A673 (cell line): Measurements from ENCODE around the gene TPGS1. TPM values are rescaled to one million over a fixed set of nuclear protein-coding genes. Genes with fewer than 3 reads are reported as not detected.

Source experiments
- BruUV-seq: library from RNA; stranded (reverse); fragments of 400-500 nt; replicated peaks from 2 replicates; lab custom pipeline; 2021; lab: Mats Ljungman, UMichigan
- CTCF ChIA-PET: fragments of 300-600 bp; sonication (Branson Sonifier 250); formaldehyde crosslinking; loops from one replicate; lab custom pipeline; 2022; ENCODE audit warnings: antibody characterized with exemption; lab: Charles Lee
- POLR2A ChIA-PET: fragments of 300-600 bp; sonication (Branson Sonifier 250); formaldehyde crosslinking; loops from one replicate; lab custom pipeline; 2022; ENCODE audit warnings: antibody characterized with exemption; ENCODE audit not compliant: low non-redundant PET; lab: Charles Lee
- DNase-seq: peaks from one replicate; pipeline ENCODE4 v3.0.0-alpha.2; 2015; ENCODE audit warnings: low spot score
- H3K27ac ChIP-seq: fragments of 200-600 bp; sonication (generic); 2 replicates; pipeline ENCODE4 v1.5.1; 2016; ENCODE audit warnings: mixed run types, low read depth, mild to moderate bottlenecking, mixed read lengths, antibody characterized with exemption, low read length; ENCODE audit not compliant: poor library complexity, severe bottlenecking
- H3K27me3 ChIP-seq: fragments of 200-600 bp; sonication (generic); replicated peaks from 2 replicates; pipeline ENCODE4 v1.6.1; 2017; ENCODE audit warnings: mixed run types, low read depth, mild to moderate bottlenecking, mixed read lengths, antibody characterized with exemption, low read length; ENCODE audit not compliant: insufficient read depth, poor library complexity
- H3K36me3 ChIP-seq: fragments of 200-600 bp; sonication (generic); 2 replicates; pipeline ENCODE4 v1.6.1; 2016; ENCODE audit warnings: mixed run types, mild to moderate bottlenecking, mixed read lengths, antibody characterized with exemption, low read length; ENCODE audit not compliant: insufficient read depth, poor library complexity, severe bottlenecking
- H3K4me1 ChIP-seq: fragments of 200-600 bp; sonication (generic); 2 replicates; pipeline ENCODE4 v1.6.1; 2017; ENCODE audit warnings: mixed run types, mild to moderate bottlenecking, mixed read lengths, antibody characterized with exemption, low read length; ENCODE audit not compliant: insufficient read depth, poor library complexity, severe bottlenecking
- H3K4me3 ChIP-seq: fragments of 200-600 bp; sonication (generic); 2 replicates; pipeline ENCODE4 v1.5.1; 2016; ENCODE audit warnings: low read depth, mixed run types, mild to moderate bottlenecking, mixed read lengths, low read length; ENCODE audit not compliant: poor library complexity, severe bottlenecking
- H3K9me3 ChIP-seq: fragments of 200-600 bp; sonication (generic); 2 replicates; pipeline ENCODE4 v1.6.1; 2016; ENCODE audit warnings: mixed run types, low read depth, mild to moderate bottlenecking, mixed read lengths, antibody characterized with exemption, low read length; ENCODE audit not compliant: poor library complexity, severe bottlenecking
- EZH2 ChIP-seq: fragments of 200-600 bp; sonication (generic); IDR thresholded peaks from 2 replicates; pipeline ENCODE4 v1.6.1; 2017; ENCODE audit warnings: borderline replicate concordance, low read depth, mild to moderate bottlenecking, mixed read lengths, antibody characterized with exemption, low read length; ENCODE audit not compliant: poor library complexity, severe bottlenecking
- intact Hi-C: fragments of 100-400 bp; cut with micrococcal nuclease; formaldehyde crosslinking; loops from one replicate; pipeline ENCODE4 v1.10.0; 2022; ENCODE audit not compliant: unreplicated experiment
- total RNA-seq: library from RNA; stranded (reverse); gene quantifications from 2 replicates; pipeline ENCODE4 v1.2.3, GENCODE V29; 2021
- TF ChIP-seq, protein P1 (sequence below): fragments of 300-800, 200-600 bp; sonication (generic); conservative IDR thresholded peaks from 2 replicates; pipeline ENCODE4 v1.5.1; 2017; ENCODE audit warnings: low read depth, mild to moderate bottlenecking, antibody characterized with exemption, low read length, moderate library complexity, mixed read lengths

The TPGS1 gene
- total RNA-seq, 1 experiment from 2014 or later, result 22.2 TPM

DNA sequence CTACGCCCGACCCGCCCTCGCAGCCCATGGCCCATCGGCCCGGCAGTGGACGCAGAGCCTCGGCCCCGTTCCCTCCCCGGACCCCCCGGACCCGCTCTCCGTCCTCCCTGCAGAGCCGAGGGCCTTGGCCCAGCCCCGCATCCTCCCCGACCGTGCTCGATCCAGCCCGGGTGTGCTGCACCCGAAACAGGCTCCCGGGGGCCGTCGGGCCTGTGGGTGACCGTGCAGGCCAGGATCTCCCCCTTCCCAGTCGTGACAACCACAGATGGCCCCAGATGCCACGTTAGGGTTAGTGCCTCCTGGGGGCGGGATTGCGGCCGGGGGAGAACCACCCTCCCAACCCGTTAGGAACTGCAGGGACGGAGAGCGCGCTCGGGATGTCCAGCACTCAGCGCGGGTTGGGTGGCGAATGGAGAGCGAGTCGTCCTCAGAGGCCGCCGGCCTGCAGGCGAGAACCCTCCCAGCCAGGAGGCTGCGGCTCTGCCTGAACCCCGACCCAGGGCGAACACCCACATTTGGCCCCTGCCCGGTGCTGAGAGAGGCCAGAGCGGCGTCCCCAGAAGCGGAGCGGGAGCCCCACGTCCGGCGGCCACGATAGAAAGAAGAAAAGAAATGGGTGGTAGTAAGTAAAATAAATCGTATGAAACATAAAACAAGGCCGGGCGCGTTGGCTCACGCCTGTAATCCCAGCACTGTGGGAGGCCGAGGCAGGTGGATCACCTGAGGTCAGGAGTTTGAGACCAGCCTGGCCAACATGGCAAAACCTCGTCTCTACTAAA lies 17.7 kb upstream of the TPGS1 start:
- H3K4me3 ChIP-seq, result peak overlapping the region; percentile 82
- intact Hi-C loops, result loop anchor here (10.0 kb wide), 1 partner anchor 85 kb away; the partner anchor contains the start of gene C2CD4C
- no peak for DNase-seq
- ChIA-PET CTCF (no interaction called here), POLR2A (no interaction called here)
- H3K27ac ChIP-seq, result peak overlapping the region; percentile 96
- no TSS peak for BruUV-seq
- no peaks in the 10 kb centered on the region for H3K4me1 ChIP-seq
- peaks cover 17% of the 10 kb centered on the region for H3K27me3 ChIP-seq
- H3K36me3 ChIP-seq, result no peaks in the 10 kb centered on the region
- H3K9me3 ChIP-seq, result no peaks in the 10 kb centered on the region
- TF ChIP-seq EZH2, result no peak
- TF ChIP-seq, protein P1, sequence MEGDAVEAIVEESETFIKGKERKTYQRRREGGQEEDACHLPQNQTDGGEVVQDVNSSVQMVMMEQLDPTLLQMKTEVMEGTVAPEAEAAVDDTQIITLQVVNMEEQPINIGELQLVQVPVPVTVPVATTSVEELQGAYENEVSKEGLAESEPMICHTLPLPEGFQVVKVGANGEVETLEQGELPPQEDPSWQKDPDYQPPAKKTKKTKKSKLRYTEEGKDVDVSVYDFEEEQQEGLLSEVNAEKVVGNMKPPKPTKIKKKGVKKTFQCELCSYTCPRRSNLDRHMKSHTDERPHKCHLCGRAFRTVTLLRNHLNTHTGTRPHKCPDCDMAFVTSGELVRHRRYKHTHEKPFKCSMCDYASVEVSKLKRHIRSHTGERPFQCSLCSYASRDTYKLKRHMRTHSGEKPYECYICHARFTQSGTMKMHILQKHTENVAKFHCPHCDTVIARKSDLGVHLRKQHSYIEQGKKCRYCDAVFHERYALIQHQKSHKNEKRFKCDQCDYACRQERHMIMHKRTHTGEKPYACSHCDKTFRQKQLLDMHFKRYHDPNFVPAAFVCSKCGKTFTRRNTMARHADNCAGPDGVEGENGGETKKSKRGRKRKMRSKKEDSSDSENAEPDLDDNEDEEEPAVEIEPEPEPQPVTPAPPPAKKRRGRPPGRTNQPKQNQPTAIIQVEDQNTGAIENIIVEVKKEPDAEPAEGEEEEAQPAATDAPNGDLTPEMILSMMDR, result no peak

DNA sequence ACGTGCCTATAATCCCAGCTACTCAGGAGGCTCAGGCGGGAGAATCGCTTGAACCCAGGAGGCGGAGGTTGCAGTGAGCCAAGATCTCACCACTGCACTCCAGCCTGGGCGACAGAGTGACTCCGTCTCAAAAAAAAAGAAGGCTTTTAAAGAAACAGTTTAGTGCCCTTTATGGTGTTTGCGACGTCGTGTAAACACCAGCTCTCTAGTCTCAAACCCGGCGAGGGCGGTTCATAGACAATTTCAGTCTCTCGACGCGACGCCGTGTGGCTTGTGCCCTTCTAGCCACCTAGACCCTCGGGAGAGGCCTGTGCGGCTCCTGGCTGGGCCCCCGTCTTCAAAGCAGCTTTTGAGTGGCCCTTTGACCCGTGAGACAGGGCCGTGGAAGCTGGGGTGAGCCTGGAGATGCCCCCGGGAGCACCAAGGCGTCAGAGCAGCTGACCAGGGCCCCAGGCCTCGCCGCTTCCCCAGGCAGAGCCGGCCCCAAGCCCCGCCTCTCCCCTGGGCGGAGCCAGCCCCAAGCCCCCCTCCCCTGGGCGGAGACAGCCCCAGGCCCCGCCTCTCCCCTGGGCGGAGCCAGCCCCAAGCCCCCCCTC lies 16.1 kb upstream of the TPGS1 start:
- no peaks in the 10 kb centered on the region for H3K9me3 ChIP-seq
- no peak overlapping the region for H3K4me3 ChIP-seq
- CTCF ChIA-PET, result interaction anchor here (1.6 kb wide), 1 partner anchor 15 kb away, joined by 7 read pairs; no protein-coding TSS in a partner anchor
- POLR2A ChIA-PET, result no interaction called here
- BruUV-seq, result no TSS peak
- intact Hi-C loops, result no loop called here
- H3K36me3 ChIP-seq, result no peaks in the 10 kb centered on the region
- peaks cover 6% of the 10 kb centered on the region for H3K27me3 ChIP-seq
- DNase-seq, result no peak
- H3K27ac ChIP-seq, result no peak overlapping the region
- TF ChIP-seq, protein P1, result no peak
- no peak for TF ChIP-seq EZH2
- no peaks in the 10 kb centered on the region for H3K4me1 ChIP-seq

DNA sequence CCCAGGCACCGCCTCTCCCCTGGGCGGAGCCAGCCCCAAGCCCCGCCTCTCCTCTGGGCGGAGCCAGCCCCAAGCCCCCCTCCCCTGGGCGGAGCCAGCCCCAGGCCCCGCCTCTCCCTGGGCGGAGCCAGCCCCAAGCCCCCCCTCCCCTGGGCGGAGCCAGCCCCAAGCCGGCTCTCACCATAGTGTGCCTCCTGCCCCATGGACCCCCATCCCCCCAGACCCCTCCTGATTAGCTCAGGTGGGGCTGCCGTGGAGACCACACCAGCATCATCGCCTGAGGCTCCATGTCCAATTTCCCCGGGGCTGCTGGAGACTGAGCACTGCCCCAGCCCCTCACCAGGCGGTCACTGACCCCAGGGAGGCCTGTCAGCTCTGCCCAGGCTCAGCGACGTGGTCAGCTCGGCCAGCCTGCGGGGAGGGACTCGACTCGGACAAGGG lies 15.2 kb upstream of the TPGS1 start:
- TF ChIP-seq EZH2, result no peak
- TF ChIP-seq, protein P1, result no peak
- Histone ChIP-seq H3K36me3 (no peaks in the 10 kb centered on the region), H3K4me3 (no peak overlapping the region), H3K27me3 (peaks cover 8% of the 10 kb centered on the region), H3K27ac (no peak overlapping the region), H3K9me3 (no peaks in the 10 kb centered on the region), H3K4me1 (no peaks in the 10 kb centered on the region)
- no TSS peak for BruUV-seq
- CTCF ChIA-PET, result interaction anchor here (1.6 kb wide), 1 partner anchor 14 kb away, joined by 7 read pairs; no protein-coding TSS in a partner anchor
- POLR2A ChIA-PET, result no interaction called here
- no peak for DNase-seq
- intact Hi-C loops, result no loop called here
